HG03159 (cell line): ENCODE measurements around the gene FBRSL1.

Source experiments
- ATAC-seq: cut with Tn5 transposase; IDR thresholded peaks from one replicate; pipeline ENCODE4 v1.9.1; 2021; ENCODE audit warnings: mild to moderate bottlenecking, moderate library complexity; ENCODE audit not compliant: unreplicated experiment

Gene FBRSL1

DNA sequence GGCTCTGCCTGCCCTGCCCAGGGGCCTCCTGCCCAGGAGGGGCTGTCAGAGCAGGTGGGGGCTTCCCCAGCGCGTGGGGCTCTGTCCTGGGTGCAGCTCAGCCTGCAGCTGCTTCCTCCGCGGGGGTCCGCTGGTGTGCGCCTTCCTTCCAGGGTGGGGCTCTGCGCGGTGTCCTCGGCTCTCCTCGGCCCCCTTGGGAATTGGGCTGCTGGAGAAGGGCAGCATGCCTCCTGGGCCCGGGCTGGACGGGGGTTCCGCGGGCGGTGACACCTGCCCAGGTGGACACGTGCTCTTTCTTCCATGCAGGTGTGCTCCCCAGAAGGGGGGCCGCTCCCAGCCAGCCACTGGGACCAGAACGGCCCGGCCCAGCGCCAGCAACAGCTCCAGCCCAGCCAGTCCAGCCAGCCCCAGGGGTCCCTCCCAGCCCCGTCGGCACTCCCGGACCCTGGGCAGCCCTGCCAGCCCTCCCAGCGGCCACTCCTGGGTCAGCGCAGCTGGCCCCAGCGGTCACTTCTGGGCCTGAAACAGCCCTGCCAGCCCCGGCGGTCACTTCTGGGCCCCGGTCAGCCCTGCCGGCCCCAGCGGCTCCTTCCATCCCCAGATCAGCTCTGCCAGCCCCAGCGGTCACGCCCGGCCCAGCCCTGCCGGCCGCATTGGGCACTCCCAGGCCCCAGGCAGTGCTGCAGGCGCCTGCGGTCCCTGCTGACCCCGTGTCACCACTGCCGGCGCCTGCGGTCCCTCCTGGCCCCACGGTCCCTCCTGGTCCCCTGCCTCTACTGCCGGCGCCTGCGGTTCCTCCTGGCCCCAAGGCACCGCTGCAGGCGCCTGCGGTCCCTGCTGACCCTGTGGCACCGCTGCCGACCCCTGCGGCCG is 19.1 kb downstream of the FBRSL1 start:
- no peak for ATAC-seq

DNA sequence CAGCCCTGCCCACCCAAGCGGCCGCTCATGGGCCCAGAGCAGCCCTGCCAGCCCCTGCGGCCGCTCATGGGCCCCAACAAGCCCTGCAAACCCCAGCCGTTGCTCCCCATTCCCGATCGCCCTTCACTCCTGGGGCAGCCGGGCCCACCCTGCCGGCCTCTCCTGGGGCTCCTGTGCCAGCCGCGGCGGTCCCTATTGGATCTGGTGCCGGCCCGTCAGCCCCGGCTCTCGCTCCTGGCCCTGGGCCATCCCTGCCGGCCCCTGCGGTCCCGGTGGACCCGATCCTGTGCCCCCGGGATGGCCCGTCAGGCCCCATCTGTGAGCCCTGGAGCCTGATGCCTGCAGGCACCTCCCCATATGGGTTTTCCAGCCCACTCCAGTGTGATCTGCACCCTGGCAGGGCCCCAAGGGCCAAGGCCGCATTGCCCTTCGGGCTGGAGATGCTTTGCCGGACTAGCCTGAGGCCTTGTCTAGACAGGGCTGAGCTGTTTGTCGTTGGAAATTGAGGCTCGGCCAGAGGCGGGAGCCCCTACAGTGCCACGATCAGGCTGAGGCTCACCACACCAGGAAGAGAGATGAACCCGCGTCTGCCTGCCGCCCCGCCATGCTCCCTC is 20.3 kb downstream of the FBRSL1 start:
- ATAC-seq: no peak

DNA sequence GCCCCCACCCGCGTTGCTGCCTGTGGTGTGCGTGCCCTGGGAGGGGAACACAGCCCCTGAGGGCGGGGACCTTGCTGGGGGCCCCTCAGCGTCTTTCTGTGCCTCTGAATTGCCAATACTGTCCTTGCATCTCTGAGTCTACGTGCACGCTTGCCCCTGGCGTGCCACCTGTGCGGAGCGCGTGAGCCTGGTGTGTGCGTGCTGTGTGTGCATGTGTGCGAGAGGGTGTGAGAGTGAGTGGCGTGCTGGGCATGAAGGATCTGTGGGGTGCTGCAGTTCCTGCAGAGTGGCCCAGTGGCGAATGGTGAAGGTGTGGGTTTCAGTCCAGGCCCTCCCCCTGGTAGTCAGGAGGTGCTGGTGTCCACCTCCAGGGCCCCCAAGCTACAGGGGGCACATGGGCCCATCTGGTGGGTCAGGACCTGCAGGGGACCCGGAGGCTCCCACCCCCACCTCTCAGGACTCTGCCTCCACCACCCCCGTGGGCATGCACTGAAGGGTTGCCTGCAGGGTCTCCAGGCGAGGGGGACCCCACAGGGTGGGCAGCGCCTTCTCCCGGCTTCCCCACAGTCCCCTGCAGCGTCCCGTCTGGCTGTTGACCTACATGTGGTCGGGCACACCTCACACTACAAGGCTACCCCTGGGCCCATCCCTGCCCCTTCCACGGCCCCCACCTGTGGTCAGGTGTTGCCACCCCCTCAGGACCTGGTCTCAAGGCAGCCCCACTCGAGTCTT is 21.0 kb downstream of the FBRSL1 start:
- ATAC-seq: no peak

DNA sequence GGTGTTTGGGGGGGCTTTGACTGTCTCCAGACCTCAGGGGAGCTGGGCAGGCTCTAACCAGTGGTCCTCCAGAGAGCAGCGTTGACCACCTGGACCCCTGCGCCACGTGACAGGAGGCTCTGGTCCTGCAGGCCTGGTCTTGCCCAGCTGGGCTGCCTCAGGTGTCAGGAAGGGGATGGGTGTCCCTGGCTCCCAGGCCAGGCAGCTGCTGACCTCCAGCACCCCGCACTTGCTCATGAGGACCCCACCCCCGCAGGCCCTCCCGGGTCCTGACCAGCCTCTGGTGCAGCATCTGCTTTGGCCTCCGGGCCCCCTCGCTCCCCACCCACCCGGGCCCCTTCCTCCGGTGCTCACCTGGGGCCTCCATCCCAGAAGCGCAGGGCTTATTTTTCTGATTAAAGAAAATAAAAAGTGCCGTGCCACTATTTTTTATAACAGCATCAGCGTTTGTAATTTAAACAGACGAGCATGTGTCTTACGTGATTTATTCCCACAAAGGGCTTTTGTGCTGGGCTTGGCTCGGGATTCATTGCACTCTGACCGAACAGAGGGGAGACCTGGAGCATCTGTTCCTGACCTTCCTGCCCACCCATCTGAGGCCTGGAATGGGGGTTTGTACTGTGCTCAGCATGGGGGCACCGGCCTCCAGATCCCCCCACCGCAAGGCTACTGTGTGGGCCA is 21.7 kb downstream of the FBRSL1 start:
- no peak for ATAC-seq

DNA sequence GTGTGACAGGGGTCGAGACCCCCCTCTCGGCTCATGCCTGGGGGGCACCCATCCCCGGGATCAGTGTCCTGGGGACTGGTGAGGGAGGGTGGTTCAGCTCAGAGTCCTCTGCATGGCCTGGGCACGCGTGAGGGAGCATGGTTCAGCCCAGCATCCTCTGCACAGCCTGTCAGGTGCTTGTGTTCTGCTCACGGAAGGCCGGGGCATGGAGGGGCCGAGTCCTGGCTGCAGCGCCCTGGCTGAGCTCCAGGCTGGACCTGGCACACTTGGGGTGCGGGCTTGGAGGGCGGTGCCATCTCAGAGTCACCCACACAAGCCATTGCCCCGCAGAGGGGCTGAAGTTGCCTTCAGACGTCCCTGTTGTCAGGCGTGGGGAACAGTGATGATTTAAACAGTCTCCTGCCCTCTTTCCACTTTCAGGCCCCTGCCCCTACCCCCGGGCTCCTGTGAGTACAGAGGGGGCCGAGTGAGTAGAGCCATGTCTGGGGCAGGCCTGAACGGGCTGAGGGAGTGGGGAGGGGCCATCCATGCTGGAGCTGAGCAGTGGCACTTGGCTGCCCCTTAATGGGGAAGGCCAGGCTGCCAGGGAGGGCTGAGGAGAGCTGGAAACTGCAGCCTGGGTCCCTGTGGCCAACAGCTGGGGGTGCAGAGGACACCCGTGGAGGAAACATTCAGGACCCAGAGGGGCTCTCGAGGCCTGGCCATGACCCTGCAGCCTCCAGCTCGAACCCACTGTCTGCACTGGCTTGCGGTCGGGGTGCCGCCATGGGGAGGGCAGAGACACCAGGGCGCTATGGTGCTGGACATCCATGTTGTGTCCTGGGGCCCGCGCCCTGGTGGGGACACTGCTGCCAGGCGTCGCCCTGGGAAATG is 22.5 kb downstream of the FBRSL1 start:
- ATAC-seq: no peak

DNA sequence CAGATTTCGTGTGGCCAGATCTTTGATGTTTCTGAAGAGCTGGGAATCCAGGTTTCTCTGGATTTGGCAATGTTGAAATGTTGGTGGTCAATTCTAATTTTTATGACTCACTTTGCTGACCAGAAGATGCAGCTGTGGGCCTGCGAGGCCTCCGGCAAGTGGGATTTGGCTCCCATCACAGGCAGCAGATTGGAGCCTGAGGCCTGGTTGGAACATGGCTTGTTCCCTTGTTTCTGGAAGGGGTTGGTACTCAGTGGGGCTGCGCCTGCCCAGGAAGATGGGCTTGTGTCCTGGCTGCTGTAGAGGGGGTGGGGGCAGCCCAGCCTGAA is 23.1 kb downstream of the FBRSL1 start:
- ATAC-seq: no peak

DNA sequence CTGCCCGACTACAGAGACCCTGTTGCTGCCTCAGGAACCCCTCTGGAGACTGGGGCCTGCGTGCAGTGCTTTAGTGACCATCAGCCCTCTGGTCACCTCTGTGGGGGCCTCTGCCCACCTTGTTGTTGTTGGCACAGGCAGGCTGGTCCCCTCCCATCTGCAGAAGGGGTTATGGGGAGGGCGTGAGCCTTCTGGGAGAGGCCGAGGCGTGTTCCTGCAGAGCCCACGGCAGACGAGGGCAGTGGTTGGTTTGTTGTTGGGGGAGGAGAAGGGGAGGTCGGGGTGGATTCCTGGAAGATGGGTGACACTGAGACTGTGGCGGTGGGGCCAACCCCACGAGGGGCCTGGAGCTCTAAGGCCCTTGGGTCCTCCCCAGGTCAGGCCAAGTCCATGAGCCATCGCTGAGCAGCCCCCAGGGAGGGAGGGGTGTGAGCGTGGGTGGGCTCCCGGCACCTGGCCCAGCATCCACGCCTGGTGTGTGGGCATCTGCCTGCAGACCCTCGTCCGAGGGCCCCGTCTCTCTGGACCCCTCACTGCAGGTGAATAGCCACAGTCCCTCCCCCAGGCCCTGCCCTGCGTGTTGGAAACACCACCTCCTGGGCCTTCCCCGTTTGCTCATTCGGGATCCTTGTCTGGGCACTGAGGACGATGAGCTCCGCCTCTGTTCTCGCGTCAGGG is 23.6 kb downstream of the FBRSL1 start:
- ATAC-seq: no peak

DNA sequence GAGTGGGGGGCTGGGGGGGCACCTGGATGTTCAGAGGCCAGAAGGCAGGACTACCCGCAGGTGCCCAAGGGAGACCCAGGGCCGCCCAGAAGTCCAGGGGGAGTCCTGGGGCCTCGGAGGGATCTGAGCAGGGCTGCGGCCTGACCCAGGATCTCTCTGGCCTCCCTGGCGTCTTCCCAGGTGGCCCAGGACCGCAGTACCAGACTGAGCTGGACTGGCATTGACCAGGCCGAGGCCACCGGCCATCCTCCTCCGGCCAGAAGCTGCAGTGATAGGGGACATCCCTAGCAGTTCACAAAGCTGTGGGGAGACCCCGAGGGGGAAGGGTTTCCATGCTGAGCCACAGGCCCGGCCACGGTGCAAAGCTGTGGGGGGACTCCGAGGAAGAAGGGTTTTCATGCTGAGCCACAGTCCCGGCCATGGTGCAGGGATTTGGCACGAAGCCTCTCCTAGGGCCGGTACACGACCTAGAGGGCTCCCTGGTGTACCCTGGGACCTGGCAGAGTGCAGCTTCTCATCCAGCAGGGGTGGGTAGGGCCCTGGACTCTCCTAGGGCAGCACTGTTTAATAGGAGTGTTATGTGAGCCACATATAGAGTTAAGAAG is 24.4 kb downstream of the FBRSL1 start:
- ATAC-seq: no peak

DNA sequence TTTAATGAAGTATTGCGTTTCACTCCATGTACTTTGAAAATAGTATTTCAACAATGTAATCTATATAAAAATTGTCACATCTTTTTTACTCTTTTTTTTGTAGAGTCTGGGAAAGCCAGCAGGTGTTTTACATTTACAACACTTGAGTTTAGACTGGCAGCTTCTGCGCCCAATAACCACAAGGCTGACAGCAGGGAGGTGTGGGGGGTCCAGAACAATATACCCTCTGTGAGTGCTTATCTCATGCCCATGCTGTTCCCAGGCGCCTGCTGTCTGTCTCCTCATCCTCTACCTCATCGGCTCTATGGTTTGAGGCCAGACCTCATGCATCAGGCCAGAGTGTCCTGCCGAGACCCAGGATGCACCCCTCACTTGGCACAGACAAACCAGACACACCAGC is 24.9 kb downstream of the FBRSL1 start:
- no peak for ATAC-seq

DNA sequence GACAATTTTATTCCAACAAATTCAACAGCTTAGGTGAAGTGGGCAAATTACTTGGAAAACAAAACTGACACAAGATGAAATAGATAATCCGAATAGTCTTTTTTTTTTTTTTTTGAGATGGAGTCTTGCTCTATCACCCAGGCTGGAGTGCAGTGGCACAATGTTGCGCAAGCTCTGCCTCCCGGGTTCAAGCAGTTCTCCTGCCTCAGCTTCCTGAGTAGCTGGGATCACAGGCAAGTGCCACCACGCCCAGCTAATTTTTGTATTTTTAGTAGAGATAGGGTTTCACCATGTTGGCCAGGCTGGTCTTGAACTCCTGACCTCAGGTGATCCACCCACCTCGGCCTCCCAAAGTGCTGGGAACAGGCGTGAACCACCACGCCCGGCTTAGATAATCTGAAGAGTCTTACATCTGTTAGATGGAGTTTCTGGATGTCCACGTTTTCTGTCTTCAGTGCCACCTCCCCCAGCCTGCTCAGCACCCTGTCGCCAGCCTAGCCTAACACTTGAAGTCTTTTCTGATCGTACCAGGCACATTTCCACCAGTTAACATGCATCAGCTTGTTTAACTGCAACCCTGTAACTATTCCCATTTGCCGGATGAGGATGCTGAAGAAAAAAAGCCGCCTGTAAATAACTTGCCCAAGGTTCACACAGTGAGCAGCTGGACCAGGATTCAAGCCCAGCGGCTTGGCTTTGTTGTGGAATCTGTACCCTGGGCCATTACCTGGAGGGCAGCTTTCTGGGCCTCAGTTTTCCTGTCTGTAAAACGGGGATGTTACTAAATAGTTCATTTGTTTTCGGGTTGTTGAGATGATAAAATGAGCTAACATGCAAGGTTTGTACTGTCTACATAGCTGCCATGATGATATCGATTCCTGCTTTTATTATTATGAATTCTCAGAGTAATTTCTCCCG is 26.4 kb downstream of the FBRSL1 start:
- ATAC-seq: no peak

DNA sequence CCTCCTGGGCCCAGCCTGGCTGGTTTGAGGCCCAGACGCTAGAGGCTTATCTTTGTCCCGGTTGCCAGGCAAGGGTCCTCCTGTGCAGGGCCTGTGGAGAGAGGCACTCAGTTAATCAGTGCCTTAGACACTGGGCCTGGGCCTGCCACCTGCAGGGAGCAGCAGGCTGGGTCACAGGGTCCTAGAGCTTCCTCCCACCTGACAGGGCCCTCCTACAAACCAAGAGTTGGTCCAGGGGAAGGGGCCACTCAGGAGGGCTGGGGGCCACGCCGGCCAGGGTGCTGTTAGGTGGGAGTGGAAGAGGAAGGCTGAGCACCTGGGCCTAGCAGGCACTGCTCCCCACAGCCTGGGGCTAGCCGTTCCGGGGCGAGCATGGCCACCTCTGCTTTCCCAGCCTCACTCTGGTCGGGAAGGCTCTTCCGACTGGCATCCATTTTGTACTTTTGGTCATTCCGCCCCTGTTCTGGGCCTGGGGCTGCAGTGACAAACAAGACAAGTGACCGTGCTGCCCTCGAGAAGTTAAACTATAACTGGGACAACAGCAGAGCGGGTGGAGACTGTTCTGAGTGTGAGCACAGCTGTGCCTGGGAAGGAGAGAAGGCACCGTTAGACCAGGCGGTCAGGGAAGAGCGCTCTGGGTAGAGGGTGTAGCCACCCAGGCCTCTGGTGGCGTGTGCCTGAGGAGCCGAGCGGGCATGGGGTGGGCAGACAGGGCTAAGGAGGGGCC is 27.2 kb downstream of the FBRSL1 start:
- ATAC-seq: no peak

DNA sequence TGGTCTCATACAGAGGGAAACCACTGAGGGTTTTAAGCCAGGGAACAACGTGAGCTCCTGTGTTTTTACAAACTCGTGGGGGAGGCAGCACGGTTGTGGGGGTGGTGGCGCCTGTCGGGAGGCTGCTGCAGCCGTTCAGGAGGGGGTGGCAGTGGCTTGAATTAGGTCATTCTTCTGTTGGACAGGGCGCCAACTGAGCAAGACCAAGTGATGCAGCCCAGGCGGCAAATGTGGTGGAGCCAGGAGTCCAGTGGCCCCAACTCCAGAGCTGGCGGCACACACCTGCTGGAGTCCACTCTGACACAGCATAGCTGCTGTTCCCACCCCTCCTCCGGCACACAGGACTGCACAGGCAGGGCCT is 27.8 kb downstream of the FBRSL1 start:
- ATAC-seq: no peak

DNA sequence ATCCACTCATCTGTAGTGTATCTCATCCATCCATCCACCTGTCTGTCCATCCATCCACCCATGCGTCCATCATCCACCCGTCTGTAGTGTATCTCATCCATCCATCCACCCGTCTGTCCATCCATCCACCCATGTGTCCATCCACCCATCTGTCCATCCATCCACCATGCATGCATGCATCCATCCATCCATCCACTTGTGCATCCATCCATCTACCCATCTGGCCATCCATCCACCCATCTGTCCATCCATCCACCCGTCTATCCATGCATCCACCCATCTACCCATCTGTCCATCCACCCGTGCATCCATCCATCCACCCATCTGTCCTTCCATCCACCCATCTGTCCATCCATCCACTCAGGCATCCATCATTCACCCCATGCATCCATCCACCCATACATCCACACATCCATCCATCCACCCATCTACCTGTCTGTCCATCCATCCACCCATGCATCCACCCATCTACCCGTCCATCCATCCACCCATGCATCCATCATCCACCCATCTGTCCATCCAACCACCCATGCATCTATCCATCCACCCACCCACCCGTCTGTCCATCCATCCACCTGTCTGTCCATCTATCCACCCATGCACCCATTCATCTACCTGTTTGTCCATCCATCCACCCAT is 28.5 kb downstream of the FBRSL1 start:
- ATAC-seq: no peak

DNA sequence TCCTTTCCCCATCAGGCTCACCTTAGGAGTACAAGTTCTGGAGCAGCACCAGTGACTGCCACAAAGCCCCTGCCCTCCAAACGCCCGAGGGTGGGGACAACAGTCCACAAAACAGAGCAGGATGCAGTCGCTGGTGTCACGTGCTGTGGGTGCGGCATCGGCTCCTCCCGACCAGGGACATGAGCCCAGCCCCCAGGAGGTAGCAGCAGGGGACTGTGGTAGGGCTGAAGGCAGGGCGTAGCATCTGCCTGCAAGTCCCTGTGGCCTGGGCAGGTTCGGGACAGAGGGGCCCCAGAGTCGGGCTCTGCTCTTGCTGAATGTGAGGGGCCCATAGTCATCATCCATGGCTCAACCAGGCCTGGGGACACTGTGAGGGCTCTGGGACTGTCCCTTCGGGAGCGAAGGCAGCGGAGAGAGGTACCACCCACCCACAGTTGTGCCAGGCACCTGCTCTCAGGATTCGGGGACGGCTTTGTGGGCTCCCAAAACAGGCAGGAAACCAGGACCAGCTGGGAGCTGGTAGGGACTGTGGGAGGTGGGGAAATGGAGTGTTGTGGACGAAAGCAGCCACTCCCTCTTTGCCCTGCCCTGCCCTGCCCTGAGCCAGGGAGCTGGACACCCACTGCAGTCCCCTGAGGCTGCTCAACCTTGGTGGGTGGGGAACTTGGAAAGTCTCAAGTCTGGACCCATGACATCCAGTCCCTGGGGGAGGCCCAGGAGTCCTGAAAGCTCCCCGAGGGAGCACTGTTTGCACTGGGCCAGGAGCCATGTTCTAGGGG is 30.7 kb downstream of the FBRSL1 start:
- no peak for ATAC-seq

DNA sequence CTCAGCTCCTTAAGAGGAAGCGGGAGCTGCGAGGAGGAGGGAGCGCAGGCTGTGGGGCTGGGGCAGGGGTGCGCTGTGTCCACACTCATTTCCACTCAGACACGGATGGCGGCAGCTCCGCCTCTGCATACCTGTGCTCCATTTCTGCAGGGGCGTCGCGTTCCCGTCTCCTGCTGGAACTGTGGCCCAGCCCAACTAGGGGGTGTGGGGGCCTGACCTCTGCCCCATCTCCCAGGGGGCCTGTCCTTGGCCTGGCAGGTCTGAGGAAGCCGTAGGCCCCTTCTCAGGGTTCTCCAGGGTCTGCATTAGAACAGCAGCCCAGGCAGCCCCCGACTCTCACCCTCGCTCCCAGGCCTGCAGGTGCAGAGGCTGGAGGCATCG is 31.2 kb downstream of the FBRSL1 start:
- ATAC-seq: no peak

DNA sequence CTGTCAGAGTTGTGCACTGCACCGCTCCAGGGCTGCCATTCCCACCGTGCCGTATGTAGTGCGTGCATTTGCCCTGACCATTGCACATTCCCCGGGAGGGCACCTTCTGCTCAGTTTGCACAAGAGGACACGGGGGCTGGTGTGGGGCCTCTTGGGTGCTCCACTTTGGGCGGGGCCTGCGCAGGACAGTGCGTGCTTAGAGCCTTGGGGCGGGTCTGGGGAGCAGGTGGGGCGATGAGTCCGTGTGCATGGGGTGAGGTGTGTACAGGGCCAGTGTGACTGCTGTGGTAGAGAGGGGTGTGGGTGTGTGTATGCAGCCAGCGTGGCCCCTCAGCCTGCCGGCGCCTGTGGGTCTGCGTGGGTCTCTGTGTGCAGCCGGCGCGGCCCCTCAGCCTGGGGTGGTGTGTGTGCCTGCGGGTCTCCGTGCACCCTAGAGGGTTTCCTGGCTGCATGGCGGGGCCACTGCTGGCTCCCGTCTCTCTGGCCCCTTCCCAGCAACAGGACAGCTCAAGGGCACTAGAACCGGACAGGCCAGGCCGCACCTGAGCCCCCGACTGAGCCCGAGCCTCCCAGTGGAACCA is 31.9 kb downstream of the FBRSL1 start:
- ATAC-seq: no peak
